Colon (tissue), 2 donors: Measurements from ENCODE around the gene C9orf78.
"Not testable (repeated sequence)": the region's sequence is repeated elsewhere in the genome, so short reads cannot be mapped to it uniquely, and the experiment has no call there.

Experiments
- FAIRE-seq: peaks from 2 replicates; lab custom pipeline; 2012; peaks lifted over from hg19 to GRCh38; lab: Jason Lieb, UNC
- donor health status: control.
- donor health status: control.

C9orf78 gene

GRCh38 chr9:129811967-129812363 is 23.1 kb downstream of the C9orf78 start:
- FAIRE-seq = no peak

- FAIRE-seq = no peak
Observed at GRCh38 chr9:129810788-129811187, 24.3 kb downstream of the C9orf78 start.

GRCh38 chr9:129810116-129810515 is 25.0 kb downstream of the C9orf78 start:
- FAIRE-seq = no peak

GRCh38 chr9:129809346-129809745 is 25.7 kb downstream of the C9orf78 start:
- FAIRE-seq = no peak

- no peak for FAIRE-seq
Observed at GRCh38 chr9:129806061-129806460, 29.0 kb downstream of the C9orf78 start.

- no peak for FAIRE-seq
Observed at GRCh38 chr9:129803676-129804060, 31.4 kb downstream of the C9orf78 start.

- no peak for FAIRE-seq
Observed at GRCh38 chr9:129802833-129803675, 32.0 kb downstream of the C9orf78 start, which contains the start of gene TOR1B. Gene TOR1B (plus strand): TSS chr9:129803184. CDS start chr9:129803213, 29 bp downstream.

- FAIRE-seq = no peak
Observed at GRCh38 chr9:129801504-129801903, 33.6 kb downstream of the C9orf78 start.

- no peak for FAIRE-seq
Observed at GRCh38 chr9:129798973-129799372, 36.1 kb downstream of the C9orf78 start.

- not testable (repeated sequence) for FAIRE-seq
Observed at GRCh38 chr9:129796029-129796428, 39.0 kb downstream of the C9orf78 start.

- FAIRE-seq = no peak
Observed at GRCh38 chr9:129794549-129794948, 40.5 kb downstream of the C9orf78 start.

- no peak for FAIRE-seq
Observed at GRCh38 chr9:129786481-129786880, 48.6 kb downstream of the C9orf78 start.

GRCh38 chr9:129785866-129786265 is 49.2 kb downstream of the C9orf78 start:
- FAIRE-seq = no peak

GRCh38 chr9:129784970-129785369 is 50.1 kb downstream of the C9orf78 start:
- FAIRE-seq = not testable (repeated sequence)

GRCh38 chr9:129783516-129784361 is 51.3 kb downstream of the C9orf78 start:
- FAIRE-seq = no peak

GRCh38 chr9:129781981-129782380 is 53.1 kb downstream of the C9orf78 start:
- FAIRE-seq = no peak

GRCh38 chr9:129781131-129781530 is 53.9 kb downstream of the C9orf78 start:
- no peak for FAIRE-seq

GRCh38 chr9:129779560-129780190 is 55.4 kb downstream of the C9orf78 start:
- FAIRE-seq = no peak

- FAIRE-seq = no peak
Observed at GRCh38 chr9:129778469-129778868, 56.6 kb downstream of the C9orf78 start.

- FAIRE-seq = no peak
Observed at GRCh38 chr9:129777769-129778130, 57.3 kb downstream of the C9orf78 start.
